ENCODE results near the gene UCP2.

UCP2 gene

DNA sequence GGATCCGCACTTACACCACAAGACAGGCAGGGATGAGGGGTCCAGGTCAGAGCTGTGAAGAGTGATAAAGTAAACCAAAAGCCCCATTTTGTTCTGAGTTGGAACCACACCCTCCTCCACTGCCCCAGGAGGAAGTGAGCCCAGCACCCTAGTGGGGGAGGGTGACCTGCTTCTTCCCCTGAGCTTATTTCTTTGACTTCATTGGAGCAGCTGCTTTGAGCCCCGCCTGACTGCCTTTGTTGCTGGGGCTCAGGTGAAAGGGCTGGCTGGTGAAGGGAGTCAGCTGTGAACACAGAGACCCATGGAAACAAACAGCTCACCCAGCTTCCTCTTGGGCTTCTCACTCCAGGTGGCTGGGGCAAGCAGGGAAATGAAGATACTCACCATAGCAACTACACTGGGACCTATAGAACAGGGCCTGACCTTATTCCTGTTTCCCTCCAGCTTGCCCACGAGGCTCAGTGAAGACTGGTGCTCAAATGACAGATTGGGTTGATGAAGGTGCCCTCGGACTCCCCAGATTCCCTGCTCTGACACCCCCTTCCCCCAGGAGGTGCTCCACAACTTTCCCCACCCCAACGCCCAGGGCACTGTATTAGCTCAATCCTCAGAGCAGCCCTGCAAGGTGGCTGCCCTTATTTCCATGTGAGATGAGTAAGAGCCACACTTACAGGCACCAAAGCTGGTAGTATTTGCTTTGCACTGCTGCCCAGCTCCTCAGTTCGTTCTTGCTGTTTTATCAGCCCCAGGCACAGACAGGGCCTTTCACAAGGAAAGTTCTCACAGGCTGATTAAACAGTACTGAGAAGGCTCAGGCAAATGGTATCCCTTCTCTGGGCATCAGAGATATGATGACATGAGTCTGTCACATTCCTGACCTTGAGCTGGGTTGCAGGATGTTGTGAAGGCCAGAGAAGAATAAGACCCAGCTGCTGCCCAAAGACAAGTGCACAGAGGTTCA is 2.4 kb downstream of the UCP2 start:
- H3K4me3 ChIP-seq (ENCODE audit: low read depth, low read length) = peak overlapping the region; percentile 87
- TF ChIP-seq, protein P1, sequence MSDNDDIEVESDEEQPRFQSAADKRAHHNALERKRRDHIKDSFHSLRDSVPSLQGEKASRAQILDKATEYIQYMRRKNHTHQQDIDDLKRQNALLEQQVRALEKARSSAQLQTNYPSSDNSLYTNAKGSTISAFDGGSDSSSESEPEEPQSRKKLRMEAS (IDR thresholded peaks at IDR 0.05; ENCODE audit: low read depth, low read length) = peak; percentile 66; the same call in 1 of the 2 replicates
- TF ChIP-seq POLR2A (IDR thresholded peaks at IDR 0.05; ENCODE audit: extremely low read depth, insufficient read length) (no peak), MYC (IDR thresholded peaks at IDR 0.05; ENCODE audit: low read depth, low read length) (peak; percentile 1; the same call in 1 of the 2 replicates)
- TF ChIP-seq, protein P2, sequence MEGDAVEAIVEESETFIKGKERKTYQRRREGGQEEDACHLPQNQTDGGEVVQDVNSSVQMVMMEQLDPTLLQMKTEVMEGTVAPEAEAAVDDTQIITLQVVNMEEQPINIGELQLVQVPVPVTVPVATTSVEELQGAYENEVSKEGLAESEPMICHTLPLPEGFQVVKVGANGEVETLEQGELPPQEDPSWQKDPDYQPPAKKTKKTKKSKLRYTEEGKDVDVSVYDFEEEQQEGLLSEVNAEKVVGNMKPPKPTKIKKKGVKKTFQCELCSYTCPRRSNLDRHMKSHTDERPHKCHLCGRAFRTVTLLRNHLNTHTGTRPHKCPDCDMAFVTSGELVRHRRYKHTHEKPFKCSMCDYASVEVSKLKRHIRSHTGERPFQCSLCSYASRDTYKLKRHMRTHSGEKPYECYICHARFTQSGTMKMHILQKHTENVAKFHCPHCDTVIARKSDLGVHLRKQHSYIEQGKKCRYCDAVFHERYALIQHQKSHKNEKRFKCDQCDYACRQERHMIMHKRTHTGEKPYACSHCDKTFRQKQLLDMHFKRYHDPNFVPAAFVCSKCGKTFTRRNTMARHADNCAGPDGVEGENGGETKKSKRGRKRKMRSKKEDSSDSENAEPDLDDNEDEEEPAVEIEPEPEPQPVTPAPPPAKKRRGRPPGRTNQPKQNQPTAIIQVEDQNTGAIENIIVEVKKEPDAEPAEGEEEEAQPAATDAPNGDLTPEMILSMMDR (IDR thresholded peaks at IDR 0.05; ENCODE audit: low read depth, low read length) = no peak
- DNase-seq (ENCODE audit: low read depth) = peak; percentile 84

DNA sequence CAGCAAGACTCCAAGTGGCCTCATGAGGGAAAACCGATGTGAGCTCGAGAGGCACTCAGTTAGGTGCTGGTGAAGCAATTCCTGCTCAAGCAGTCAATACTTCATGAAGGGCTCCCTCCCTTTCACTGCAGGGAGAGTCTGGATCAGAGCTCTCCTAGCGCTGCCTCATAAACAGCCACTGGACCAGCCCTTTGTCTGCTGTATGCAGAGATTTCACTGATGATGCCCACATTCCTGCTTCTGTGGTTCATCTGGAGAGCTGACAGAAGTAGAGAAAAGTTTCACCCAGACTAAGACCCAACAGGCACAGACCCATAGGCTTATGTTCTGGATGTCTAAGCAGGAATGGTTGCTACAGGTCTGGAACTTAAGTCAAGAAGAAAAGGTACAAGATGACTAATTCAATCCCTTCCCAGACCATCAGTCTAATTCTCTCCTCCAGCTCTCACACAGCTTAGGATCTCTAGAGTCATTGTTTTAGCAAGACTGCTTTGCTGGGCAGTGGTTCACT is 4.0 kb downstream of the UCP2 start:
- no peak for DNase-seq (ENCODE audit: low read depth)
- H3K4me3 ChIP-seq (ENCODE audit: low read depth, low read length) = no peak overlapping the region
- TF ChIP-seq, protein P2 (IDR thresholded peaks at IDR 0.05; ENCODE audit: low read depth, low read length) = no peak
- TF ChIP-seq, protein P1 (IDR thresholded peaks at IDR 0.05; ENCODE audit: low read depth, low read length) = no peak
- TF ChIP-seq MYC (IDR thresholded peaks at IDR 0.05; ENCODE audit: low read depth, low read length) (no peak), POLR2A (IDR thresholded peaks at IDR 0.05; ENCODE audit: extremely low read depth, insufficient read length) (no peak)

DNA sequence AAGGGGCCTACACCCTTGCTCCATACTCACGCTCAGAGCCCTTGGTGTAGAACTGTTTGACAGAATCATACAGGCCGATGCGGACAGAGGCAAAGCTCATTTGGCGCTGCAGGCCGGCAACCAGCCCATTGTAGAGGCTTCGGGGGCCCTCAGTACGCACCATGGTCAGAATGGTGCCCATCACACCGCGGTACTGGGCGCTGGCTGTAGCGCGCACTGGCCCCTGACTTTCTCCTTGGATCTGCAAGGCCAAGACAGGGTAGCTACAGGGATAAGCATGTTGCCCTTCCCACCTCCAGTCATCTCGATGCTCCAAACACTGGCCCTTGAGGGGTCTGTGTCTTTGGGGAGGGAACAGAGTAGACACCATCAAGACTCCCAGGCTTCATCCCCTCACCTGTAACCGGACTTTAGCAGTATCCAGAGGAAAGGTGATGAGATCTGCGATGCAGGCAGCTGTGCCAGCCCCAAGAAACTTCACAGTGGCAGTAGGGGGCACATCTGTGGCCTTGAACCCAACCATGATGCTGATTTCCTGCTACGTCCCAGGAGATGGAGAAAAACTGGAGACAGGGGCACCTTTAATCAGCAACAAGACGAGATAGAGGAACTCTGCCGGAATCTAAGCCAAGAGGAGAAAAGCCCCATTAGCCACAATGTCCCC is 4.7 kb downstream of the UCP2 start:
- TF ChIP-seq POLR2A (IDR thresholded peaks at IDR 0.05; ENCODE audit: extremely low read depth, insufficient read length) (no peak), MYC (IDR thresholded peaks at IDR 0.05; ENCODE audit: low read depth, low read length) (no peak)
- TF ChIP-seq, protein P1 (IDR thresholded peaks at IDR 0.05; ENCODE audit: low read depth, low read length) = no peak
- TF ChIP-seq, protein P2 (IDR thresholded peaks at IDR 0.05; ENCODE audit: low read depth, low read length) = no peak
- no peak for DNase-seq (ENCODE audit: low read depth)
- no peak overlapping the region for H3K4me3 ChIP-seq (ENCODE audit: low read depth, low read length)

DNA sequence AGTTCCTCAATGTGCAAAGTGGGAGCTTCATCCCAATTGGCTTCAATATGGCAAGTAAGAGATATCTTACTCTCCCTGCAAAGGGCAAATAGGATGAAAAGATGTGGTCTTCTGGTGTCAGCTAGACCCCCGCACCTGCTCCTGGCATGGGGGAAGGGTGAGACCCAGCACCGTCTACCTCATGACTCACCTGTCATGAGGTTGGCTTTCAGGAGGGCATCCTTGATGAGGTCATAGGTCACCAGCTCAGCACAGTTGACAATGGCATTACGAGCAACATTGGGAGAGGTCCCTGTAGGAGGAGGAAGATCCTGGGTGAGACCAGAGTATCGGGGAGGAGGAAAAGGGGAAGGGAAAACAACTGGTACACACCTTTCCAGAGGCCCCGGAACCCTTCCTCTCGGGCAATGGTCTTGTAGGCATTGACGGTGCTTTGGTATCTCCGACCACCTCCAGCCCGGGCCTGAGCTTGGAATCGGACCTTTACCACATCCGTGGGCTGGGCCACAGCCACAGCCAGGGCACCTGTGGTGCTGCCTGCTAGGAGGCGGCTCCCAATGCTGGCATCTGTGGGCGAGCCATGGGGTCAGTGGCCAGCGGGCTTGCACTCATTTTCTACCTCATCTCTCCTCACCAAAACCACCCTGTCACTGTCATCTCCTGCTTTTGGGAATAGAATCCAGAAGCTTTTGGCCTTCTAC is 6.0 kb downstream of the UCP2 start:
- TF ChIP-seq POLR2A (IDR thresholded peaks at IDR 0.05; ENCODE audit: extremely low read depth, insufficient read length) (no peak), MYC (IDR thresholded peaks at IDR 0.05; ENCODE audit: low read depth, low read length) (no peak)
- TF ChIP-seq, protein P2 (IDR thresholded peaks at IDR 0.05; ENCODE audit: low read depth, low read length) = no peak
- TF ChIP-seq, protein P1 (IDR thresholded peaks at IDR 0.05; ENCODE audit: low read depth, low read length) = no peak
- H3K4me3 ChIP-seq (ENCODE audit: low read depth, low read length) = no peak overlapping the region
- DNase-seq (ENCODE audit: low read depth) = no peak

DNA sequence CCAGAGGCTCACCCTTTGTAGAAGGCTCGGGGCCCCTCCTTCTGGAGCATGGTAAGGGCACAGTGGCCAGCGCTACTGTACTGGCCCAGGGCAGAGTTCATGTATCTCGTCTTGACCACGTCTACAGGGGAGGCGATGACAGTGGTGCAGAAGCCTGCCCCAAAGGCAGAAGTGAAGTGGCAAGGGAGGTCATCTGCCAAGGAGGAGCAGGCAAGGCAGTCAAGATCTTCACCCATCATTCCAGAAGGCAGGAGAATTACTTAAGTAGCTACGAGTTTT is 7.2 kb downstream of the UCP2 start:
- H3K4me3 ChIP-seq (ENCODE audit: low read depth, low read length) = no peak overlapping the region
- no peak for TF ChIP-seq POLR2A (IDR thresholded peaks at IDR 0.05; ENCODE audit: extremely low read depth, insufficient read length)
- TF ChIP-seq, protein P1 (IDR thresholded peaks at IDR 0.05; ENCODE audit: low read depth, low read length) = no peak
- TF ChIP-seq, protein P2 (IDR thresholded peaks at IDR 0.05; ENCODE audit: low read depth, low read length) = no peak
- no peak for TF ChIP-seq MYC (IDR thresholded peaks at IDR 0.05; ENCODE audit: low read depth, low read length)
- no peak for DNase-seq (ENCODE audit: low read depth)

Data from NB4 (cell line).